C4-2B (cell line): ENCODE results near the gene MED28.

Experiments
- CTCF ChIP-seq: fragments of 450-650 bp; conservative IDR thresholded peaks from 2 replicates; pipeline ENCODE4 v1.5.1; 2017; ENCODE audit warnings: mild to moderate bottlenecking
- ZFX ChIP-seq: fragments of 450-650 bp; IDR thresholded peaks from 2 replicates; pipeline ENCODE4 v1.6.1; 2017

GRCh38 chr4:17619416-17620105 lies 5.1 kb downstream of the MED28 start:
- no peak for TF ChIP-seq CTCF
- TF ChIP-seq ZFX: no peak
